GM06990 (cell line): Measurements from ENCODE around the gene KCNJ6.

Source experiments
- DNase-seq: peaks from one replicate; pipeline ENCODE4 v3.0.0-alpha.2; 2011; ENCODE audit not compliant: insufficient read length; ENCODE audit errors: extremely low read depth
- H3K27me3 ChIP-seq: replicated peaks from 2 replicates; pipeline ENCODE4 v1.6.0; 2011; ENCODE audit warnings: low read length; ENCODE audit not compliant: control insufficient read depth, insufficient read depth
- H3K36me3 ChIP-seq: 2 replicates; pipeline ENCODE4 v1.5.1; 2011; ENCODE audit warnings: low read length; ENCODE audit not compliant: control insufficient read depth, insufficient read depth
- H3K4me3 ChIP-seq: replicated peaks from 2 replicates; pipeline ENCODE4 v1.5.1; 2011; ENCODE audit warnings: low read depth, mild to moderate bottlenecking, control low read depth, low read length
- CTCF ChIP-seq: IDR thresholded peaks from 2 replicates; pipeline ENCODE4 v1.5.1; 2011; ENCODE audit warnings: low read length, control low read depth, mild to moderate bottlenecking, inconsistent platforms; ENCODE audit not compliant: insufficient read depth, poor library complexity, severe bottlenecking

KCNJ6 gene

GRCh38 chr21:37710546-37711285, 205.5 kb downstream of the KCNJ6 start:
- H3K4me3 ChIP-seq = no peak overlapping the region
- DNase-seq = no peak

GRCh38 chr21:37704751-37705150, 211.5 kb downstream of the KCNJ6 start:
- Histone ChIP-seq H3K36me3 (no peaks in the 10 kb centered on the region), H3K4me3 (no peak overlapping the region), H3K27me3 (no peaks in the 10 kb centered on the region)
- DNase-seq = no peak
- TF ChIP-seq CTCF = no peak

More at GRCh38 chr21:37710546-37711285, 205.5 kb downstream of the KCNJ6 start:
- no peaks in the 10 kb centered on the region for H3K27me3 ChIP-seq
- no peak for TF ChIP-seq CTCF
- no peaks in the 10 kb centered on the region for H3K36me3 ChIP-seq

- Histone ChIP-seq H3K36me3 (no peaks in the 10 kb centered on the region), H3K4me3 (no peak overlapping the region), H3K27me3 (no peaks in the 10 kb centered on the region)
- DNase-seq = no peak
- no peak for TF ChIP-seq CTCF
Measured at GRCh38 chr21:37702241-37702640, 214.0 kb downstream of the KCNJ6 start.

GRCh38 chr21:37700641-37701202, 215.5 kb downstream of the KCNJ6 start:
- TF ChIP-seq CTCF = peak; percentile 78
- DNase-seq = peak; percentile 60
- Histone ChIP-seq H3K27me3 (no peaks in the 10 kb centered on the region), H3K36me3 (no peaks in the 10 kb centered on the region), H3K4me3 (no peak overlapping the region)

- no peaks in the 10 kb centered on the region for H3K27me3 ChIP-seq
- H3K36me3 ChIP-seq = no peaks in the 10 kb centered on the region
- DNase-seq = no peak
- no peak overlapping the region for H3K4me3 ChIP-seq
- TF ChIP-seq CTCF = no peak
Measured at GRCh38 chr21:37699024-37699775, 217.1 kb downstream of the KCNJ6 start.
